Left forelimb (tissue), 1 donor: Measurements from ENCODE around the gene SIGLEC11.
A peak's percentile ranks its signal among the peaks of the same experiment; 100 is the strongest.
"Not testable (repeated sequence)": the region's sequence is repeated elsewhere in the genome, so short reads cannot be mapped to it uniquely, and the experiment has no call there.

Experiments
- DNase-seq: peaks from one replicate; pipeline ENCODE4 v3.0.0-alpha.2; 2018; ENCODE audit warnings: low spot score

The SIGLEC11 gene, protein sequence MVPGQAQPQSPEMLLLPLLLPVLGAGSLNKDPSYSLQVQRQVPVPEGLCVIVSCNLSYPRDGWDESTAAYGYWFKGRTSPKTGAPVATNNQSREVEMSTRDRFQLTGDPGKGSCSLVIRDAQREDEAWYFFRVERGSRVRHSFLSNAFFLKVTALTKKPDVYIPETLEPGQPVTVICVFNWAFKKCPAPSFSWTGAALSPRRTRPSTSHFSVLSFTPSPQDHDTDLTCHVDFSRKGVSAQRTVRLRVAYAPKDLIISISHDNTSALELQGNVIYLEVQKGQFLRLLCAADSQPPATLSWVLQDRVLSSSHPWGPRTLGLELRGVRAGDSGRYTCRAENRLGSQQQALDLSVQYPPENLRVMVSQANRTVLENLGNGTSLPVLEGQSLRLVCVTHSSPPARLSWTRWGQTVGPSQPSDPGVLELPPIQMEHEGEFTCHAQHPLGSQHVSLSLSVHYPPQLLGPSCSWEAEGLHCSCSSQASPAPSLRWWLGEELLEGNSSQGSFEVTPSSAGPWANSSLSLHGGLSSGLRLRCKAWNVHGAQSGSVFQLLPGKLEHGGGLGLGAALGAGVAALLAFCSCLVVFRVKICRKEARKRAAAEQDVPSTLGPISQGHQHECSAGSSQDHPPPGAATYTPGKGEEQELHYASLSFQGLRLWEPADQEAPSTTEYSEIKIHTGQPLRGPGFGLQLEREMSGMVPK

DNA sequence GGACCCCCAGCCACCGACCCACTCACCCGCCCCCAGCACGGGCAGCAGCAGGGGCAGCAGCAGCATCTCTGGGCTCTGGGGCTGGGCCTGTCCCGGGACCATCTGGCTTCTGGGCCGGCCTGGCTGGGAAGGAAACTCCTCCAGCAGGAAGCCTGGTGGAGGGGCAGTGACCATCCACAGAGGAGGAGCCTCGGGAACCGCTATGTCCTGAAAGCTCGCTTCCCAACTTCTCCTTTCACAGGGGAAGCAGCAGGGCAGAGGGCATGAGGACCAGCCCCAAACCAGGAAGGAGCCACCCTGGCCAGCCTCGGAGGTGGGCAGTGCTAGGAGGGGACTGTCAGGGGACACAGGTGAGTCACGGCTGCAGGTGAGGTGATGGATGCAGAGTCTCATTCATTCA, at the start of gene SIGLEC11:
SIGLEC11 (minus strand) TSS at position 193 of the 400 bp plus-strand sequence; CDS start at position 102, 91 bp downstream.
- not testable (repeated sequence) for DNase-seq

DNA sequence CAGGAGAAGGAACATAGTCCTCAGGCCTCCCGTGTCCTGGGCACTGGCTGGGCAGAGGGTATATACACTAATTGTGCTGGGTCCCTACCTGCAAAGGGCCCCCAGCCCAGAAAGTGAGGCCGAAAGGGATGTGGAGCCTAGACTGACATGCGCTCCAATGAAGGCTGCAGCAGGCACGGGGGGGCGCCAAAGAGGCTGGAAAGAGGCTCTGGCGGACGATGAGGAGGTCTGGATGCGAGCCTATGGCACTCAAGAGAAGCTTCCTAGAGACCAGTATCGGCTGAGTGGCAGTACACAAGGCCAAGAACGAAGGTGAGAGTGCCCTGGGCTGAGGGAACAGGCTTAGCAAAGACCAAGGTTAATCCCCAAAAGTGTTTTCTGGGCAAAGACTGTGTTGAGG, 47.6 kb upstream of the SIGLEC11 start:
- DNase-seq, result no peak

DNA sequence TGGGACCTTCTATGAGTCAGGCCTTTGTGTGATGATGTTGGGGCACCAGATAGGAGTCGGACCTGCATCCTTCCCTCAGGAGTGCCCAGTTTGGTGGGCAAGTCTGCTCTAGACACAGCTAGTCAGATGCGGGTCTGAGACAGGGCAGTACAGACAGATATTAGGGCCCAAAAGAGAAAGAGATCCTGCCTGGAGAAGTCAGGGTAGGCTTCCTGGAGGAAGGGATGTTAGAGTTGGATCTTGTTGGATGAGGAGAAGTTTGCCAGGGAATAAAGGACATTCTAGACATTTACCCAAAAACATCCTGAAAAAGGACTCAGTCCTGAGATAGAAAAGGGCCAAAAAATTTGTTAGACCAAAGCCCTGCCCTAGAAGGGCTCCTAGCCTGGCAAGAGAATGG, 47.0 kb upstream of the SIGLEC11 start:
- DNase-seq, result no peak

DNA sequence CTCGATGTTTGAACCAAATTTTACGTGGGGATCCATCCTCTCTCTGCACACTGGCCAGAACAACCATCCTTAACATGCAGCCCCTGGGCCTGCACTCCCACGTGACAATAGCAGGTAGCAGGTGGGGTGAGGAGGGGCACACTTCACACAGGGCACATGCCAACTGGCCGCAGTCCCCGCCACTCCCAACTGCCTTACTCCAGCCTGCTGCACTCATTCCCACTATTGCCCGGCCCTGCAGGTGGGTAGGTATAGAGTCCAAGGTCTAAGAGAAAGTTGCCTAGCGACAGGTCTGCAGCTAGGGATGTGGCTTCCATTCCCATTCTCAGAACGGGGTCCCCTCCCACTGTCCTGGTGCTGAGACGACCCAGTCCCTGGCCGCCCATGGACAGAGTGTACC, 46.2 kb upstream of the SIGLEC11 start:
- no peak for DNase-seq

DNA sequence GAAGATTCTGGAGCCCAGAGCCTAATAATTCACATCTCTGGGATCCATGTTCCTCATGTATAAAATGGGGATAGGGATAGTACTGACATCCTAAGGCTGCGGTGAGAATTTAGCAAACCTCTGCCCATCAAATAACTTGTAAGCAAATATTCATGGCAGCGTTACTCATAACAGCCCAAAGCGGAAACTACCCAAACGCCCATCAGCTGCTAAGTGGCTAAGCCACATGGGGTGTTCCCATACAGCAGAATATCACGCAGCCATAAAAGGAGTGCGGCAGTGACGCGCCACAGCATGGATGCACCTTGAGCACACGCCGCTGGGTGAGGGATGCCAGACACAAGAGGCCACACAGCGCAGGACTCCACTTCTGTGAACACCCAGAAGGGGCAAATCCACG, 44.5 kb upstream of the SIGLEC11 start:
- no peak for DNase-seq

DNA sequence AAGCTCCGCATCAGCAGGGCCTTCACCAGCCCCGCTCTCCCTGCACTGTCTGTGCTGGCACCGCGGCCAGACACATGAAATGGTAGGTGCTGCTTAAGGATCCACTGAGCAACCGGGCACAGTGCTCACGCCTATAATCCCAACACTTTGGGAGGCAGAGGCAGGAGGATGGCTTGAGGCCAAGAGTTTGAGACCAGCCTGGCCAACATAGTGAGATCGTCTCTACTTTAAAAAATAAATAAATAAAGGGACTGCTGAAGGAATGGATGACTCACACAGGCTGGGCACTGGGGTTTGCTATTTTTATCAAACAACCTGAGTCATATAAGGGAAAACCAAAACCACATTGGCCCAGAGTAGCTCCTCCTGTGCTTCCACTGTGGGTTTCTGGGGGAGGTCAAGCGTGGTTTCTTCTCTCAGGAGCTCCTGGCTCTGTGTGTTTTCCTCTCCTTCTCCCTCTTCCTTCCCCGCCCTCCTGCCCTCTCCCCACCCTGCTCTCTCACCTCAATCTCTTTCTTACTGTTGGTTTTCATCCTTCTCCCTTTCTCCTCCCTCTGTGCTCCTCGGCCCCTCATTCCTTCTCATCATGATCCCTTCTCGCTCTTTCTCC, 42.9 kb upstream of the SIGLEC11 start:
- DNase-seq, result no peak

DNA sequence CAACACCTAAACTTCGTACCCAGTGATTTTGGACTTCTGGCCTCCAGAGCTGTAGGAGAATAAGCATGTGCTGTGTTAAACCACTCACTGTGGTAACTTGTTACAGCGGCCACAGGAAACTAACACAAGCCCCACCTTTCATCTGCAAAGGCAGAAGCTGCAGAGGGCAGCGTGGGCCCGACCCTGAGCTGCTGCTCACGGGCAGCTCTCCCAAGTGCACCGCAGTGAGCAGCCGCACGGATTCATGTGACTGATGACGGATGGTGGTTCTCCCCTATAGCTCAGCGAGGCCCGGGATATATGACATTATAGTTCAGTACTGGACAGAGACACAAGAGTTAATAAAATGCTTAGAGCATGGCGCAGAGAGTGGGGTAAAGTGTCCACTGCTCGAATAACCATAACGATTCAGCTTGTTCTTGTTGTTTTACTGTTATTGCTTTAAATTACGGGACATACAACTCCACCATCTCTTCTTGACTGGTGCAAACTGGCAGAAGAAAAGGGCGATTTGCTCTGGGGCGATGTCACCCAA, 42.3 kb upstream of the SIGLEC11 start:
- DNase-seq, result no peak

DNA sequence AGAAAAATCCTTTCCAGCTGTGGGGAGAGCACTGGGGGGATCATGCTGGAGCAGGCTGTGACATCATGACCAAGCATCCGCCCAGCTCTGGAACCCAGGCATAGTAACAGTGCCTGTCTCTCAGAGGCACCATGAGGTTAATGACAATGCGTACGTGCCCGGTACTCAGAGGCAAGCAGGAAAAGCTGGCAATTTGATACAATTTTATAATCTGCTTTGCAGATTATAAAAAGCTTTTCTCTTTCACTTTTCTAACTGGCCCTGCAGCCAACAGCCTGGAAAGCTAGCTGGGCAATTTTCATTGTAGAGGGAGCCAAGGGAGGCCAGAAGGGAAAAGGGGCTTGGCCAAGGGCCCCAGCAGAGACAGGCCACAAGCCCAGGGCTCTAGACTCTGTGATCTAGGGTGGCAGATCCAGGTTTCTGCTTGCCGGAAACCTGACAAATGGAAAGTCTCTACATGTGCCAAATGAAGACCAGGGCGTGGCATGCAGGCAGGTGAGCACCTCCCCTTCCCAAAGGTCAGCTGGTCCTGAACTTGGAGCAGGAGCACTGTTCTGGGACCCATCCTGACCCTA, 41.5 kb upstream of the SIGLEC11 start:
- DNase-seq, result no peak

DNA sequence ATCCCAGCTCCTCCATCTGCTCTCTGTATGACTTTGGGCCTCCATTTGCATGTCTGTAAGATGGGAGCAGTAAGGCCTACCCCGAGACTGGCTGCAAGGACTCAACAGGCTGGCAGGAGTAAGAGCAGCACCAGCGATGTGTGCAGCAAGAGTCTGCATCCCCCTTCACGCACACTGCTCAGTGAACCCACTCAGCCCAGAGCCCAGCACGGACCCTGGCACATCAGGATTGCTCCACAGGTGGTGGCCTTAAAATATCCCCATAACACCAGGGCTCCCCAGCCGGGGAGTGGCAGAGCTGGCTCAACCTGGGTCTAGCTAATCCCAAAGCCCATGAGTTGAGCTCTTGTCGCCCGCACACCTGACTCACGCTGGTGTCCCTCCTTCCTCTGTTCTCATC, 40.8 kb upstream of the SIGLEC11 start:
- no peak for DNase-seq

DNA sequence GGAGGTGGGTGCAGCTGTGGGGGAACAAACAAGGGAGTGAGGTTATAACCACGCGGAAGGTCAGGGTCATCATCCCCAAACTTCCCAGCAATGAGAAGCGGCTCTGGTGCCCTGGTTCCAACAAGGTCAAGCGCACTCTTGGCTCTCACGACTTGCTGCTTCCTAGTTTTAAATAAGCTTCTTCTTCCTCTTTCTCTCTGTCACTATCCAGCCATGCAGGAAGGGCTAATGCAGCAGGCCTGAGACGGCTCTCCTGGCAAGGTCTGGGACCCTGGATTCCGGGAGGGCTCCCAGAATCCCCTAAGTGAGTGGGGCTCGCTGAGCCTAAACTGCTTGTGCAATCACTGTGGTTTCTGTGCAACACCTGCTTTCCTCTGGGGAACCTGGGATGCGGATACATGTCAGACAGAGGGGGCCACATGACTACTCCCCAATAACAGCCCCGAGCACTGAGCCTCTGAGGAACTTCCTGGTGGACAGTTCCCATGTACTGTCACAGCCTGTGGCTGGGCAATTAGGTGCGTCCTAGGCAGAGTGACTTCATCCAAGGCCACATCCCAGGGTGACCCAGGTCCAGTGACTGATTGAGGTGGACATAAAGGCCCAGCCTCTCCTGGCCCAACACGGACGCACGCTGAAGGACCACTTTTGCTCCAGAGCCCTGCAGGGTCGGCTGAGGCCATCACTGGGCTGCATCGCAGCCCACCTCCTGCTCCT, 40.0 kb upstream of the SIGLEC11 start:
- DNase-seq, result no peak

DNA sequence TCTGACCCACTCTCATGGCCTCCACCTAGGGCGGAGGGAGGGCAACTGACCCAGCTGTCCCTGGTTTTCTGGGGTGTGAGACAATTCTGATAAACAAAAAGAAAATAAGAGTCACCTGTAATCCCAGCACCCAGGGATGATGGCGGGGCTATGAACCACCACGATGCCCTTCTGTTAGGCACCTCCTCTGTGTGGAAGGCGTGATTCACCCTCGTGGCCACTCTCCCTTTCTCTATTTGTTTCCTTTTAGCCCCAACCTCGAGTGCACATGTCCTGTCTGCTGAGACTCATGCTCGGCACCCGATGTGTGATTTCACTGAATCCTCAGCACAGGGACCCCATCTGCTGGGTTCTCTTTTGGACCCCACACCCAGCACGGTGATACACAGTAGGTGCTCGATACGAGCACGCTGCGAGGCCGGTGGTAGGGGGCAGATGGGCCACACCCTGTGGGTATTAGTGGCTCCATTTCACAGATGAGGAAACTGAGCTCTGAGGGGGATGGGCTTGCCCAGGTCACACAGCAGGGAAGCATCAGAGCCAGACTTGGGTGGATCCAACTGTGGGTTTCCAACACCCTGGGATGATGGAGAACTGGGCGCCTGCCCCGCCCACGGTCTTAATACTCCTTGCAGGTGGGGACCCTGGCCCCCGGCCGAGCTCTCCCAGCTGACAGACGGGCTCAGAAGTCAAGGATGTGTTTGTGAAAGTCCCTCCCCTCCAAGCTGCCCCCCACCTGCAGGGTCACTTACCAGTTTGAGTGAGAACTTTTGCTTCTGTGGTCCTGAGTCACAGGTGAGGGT, 39.3 kb upstream of the SIGLEC11 start:
- no peak for DNase-seq

DNA sequence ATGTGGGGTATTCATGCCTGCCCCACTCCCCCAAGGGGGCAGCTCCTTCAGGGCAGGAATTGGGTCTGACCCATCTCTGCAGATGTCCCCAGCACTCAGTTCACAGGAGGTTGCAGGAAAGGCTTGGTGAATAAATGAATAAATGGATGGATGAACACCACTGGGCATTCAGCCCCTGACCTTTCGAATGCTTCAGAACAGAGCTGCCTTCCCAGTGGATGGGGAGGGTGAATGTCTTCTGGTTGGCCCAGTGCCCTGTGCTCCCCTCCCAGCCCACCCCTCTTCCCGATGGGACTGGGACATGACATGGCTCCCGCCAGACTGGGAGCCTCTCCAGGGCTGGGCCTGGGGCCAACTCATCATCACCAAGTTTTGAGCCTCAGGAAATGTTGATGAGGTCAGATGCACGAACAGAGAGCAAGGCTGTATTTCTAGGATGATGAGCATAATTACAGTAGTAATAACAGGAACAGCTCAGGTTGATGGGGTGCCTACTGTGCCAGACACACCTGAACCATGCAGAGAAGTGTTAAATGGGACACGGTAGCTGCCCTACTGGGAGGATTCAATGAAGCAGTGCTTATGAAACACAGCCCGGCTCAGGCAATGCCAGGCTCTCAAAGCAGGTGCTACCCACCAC, 38.5 kb upstream of the SIGLEC11 start:
- DNase-seq, result no peak

DNA sequence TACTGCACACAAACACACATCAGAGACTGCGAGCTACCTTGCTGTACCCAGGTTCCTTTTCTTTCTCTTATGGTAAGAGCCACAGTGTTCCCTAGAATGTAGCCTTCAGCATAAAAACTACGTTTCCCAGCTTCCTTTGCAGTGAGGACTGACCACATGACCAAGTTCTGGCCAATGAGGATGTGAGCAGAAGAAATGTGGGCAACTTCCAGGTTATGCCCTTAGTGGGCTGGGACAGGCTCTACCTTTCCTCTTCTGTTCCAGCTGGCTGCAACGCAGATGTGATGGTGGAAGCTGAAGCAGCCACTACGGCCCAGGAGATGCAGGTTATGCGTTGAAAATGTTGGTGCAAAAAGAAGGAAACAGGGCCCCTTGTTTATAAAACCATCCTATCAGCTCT, 36.7 kb upstream of the SIGLEC11 start:
- no peak for DNase-seq

DNA sequence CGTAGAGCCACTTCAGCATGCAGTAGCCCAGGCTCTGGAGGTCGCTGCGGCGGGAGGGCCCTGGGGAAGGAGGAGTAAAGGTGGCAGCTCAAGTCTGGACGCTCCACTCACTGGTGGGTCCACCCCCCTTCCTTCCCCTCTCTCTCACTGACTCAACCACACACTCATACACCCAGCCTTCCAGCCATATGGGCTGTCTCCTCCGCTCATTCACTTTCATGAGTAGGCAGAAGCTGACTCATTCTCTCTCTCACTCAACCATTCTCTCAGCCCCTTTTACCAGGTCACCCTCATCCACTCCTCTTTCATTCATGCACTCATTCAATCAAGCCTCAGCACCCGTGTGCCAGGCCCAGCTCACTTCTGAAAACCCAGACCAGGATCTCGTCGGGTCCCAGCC, 27.5 kb upstream of the SIGLEC11 start:
- DNase-seq, result no peak

DNA sequence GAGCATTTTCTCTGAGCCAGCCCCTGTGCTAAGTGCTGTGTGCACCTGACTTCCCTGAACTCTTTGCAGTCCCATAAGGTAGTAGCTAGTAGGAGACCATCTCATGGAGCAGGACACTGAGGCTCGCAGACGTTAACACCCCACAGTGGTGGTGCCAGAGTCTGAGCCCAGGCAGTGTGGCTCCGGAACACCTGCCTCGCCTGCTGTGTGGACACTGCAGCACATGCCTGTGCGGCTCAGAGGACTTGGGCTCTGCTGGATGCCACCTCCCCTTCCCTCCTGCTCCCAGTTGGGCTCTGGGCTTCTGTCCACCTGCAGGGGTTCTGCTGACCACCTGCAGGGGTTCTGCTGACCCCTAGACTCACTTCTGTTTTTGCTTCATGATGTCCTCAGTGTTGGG, 27.0 kb upstream of the SIGLEC11 start:
- no peak for DNase-seq

DNA sequence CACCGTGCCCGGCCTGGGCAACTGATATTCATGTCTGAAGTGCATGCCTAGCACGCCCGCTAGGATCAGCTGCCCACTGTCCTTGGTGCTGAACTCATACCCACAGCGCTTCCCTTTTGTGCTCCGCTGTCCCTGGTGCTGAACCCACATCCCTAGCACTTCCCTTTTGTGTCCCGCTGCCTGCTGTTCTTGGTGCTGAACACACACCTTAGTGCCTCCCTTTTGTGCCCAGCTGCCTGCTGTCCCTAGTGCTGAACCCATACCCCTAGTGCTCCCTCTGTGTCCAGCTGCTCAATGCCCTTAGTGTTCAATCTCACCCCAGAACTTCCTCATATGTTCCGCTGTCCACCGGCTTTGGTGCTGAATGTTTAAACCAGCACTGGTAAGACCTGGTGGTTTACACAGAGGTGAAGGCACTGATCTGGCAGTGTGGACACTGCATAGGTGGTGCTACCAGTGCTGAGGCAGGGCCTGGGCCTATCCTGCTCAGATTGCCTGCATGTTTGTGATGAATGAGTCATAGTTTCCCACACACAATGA, 26.3 kb upstream of the SIGLEC11 start:
- DNase-seq, result peak; percentile 88

DNA sequence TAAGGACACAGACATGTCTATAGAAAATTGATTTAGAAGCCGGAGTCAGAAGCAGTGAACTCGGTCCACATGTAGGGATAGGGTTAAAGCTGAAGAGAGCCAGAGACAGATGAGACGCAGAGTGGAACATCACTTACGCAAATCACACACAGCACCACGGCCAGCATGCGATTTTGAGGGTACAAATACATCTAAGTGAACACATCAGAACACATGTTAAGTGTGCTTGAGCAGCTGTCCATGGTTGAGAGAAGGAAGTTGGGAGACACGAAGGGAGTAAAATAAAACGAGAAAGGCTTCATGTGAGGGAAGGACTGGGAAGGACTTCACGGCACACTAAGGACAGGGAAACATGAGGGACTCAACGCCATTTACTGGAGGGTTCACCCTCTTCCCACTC, 25.4 kb upstream of the SIGLEC11 start:
- DNase-seq, result no peak

DNA sequence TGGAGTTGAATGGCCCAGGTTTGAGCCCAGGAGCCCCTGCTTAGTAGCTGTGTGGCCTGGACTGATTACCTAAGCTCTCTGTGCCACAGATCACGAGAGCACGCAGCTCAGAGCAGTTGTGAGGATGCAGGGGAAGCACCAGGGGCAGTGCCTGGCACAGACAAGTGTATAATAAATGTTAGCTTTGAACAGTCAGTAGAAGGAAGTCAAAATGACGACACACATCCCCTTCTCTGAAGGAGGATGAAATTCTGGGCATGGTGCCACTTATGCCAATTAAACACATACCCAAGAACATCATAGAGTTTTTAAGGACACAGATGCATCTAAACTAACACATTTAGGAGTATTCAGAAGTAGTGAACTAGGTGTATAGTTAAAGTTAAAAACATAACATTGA, 24.9 kb upstream of the SIGLEC11 start:
- no peak for DNase-seq

DNA sequence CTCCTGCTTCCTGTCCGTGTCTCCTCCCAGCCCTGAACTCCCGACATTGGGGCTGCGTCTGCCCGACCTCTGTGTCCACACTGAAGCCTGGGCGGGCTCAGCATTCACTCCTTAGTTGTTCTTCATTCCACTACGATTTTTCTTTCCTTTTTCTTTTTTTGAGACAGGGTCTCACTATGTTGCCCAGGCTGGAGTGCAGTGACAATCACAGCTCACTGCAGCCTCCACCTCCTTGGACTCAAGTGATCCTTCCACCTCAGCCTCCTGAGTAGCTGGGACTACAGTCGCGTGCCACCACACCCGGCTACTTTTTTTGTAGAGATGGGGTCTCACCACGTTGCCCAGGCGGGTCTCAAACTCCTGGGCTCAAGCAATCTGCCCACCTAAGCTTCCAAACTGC, 23.5 kb upstream of the SIGLEC11 start:
- DNase-seq, result no peak

DNA sequence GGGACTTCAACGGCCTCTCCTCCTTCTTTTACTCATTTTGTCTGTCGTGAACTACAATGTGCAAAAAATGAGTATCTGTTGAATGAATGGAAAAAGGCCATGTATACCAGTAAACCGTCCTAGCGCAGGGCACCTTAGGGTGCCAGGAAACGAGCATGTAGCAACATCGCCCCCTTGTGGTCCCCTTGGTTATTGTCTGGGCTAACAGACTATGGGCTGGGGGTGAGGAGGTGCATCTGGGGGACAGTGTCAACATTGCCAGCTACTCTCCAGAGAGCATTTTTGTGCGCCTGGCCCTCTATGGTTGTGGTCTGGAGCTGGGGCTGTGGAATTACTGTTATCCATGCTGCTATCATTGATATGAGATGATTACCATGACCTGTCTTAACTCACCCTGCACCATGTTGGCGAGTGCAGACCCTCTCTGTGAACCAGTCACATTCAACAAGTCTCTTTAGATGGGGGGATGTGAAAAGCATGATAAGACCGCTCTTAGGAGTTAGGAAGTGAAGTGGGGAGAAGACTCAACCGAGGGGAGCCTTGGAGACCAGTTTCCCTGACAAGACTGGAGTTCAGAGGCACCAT, 22.8 kb upstream of the SIGLEC11 start:
- no peak for DNase-seq
